Heart left ventricle (tissue), 16 donors: ENCODE data around the gene ZCWPW2. TPM values are rescaled to one million over a fixed set of nuclear protein-coding genes. Genes with fewer than 3 reads are reported as not detected.
A peak's percentile ranks its signal among the peaks of the same experiment; 100 is the strongest.

Source experiments
- ATAC-seq, 4 donors: fragments of 200-7000 bp; cut with Tn5 transposase; one replicate each; pipeline ENCODE4 v1.9.1; 2020 to 2022; ENCODE audit warnings: moderate library complexity in 4 of 4, mild to moderate bottlenecking in 3 of 4, moderate number of reproducible peaks in 1 of 4
- DNase-seq, 5 donors: peaks; one replicate each; pipeline ENCODE4 v3.0.0-alpha.2; 2020
- H3K27ac ChIP-seq, 12 donors: fragments of 200-600 bp; sonication (generic) in 4 of 12; one replicate each; pipeline versions ENCODE4 v1.5.0 to v1.8.0; 2016 to 2022; ENCODE audit warnings: mild to moderate bottlenecking in 2 of 12
- H3K27me3 ChIP-seq, 9 donors: fragments of 200-600 bp; sonication (generic) in 2 of 9; one replicate each; pipeline versions ENCODE4 v1.5.1 to v1.8.0; 2016 to 2022; ENCODE audit warnings: mild to moderate bottlenecking in 3 of 9
- H3K36me3 ChIP-seq, 9 donors: fragments of 200-600 bp; sonication (generic) in 2 of 9; one replicate each; pipeline versions ENCODE4 v1.5.0 to v1.8.0; 2018 to 2022; ENCODE audit warnings: mild to moderate bottlenecking in 2 of 9
- H3K4me1 ChIP-seq, 12 donors: fragments of 200-600 bp; sonication (generic) in 4 of 12; one replicate each; pipeline versions ENCODE4 v1.5.0 to v1.8.0; 2016 to 2022; ENCODE audit warnings: mild to moderate bottlenecking in 3 of 12
- H3K4me3 ChIP-seq, 12 donors: fragments of 200-600 bp; sonication (generic) in 4 of 12; one replicate each; pipeline versions ENCODE4 v1.5.0 to v1.8.0; 2017 to 2022; ENCODE audit warnings: mild to moderate bottlenecking in 9 of 12, moderate library complexity in 4 of 12
- H3K9me3 ChIP-seq, 12 donors: fragments of 200-600 bp; sonication (generic) in 4 of 12; one replicate each; pipeline versions ENCODE4 v1.5.0 to v1.8.0; 2016 to 2022; ENCODE audit warnings: mild to moderate bottlenecking in 1 of 12
- CTCF ChIP-seq, 12 donors: fragments of 200-600 bp; sonication (generic) in 4 of 12; IDR thresholded peaks; one replicate each; pipeline versions ENCODE4 v1.5.0 to v1.8.0; 2018 to 2022; ENCODE audit warnings: antibody characterized with exemption in 12 of 12, mild to moderate bottlenecking in 5 of 12
- POLR2A ChIP-seq, 2 donors: fragments of 450-650 bp; IDR thresholded peaks; one replicate each; pipeline ENCODE4 v1.6.1; 2017; ENCODE audit warnings: antibody characterized with exemption in 2 of 2, mild to moderate bottlenecking in 2 of 2, moderate library complexity in 2 of 2
- WGBS, 4 donors: extraction: QIAGEN DNeasy Blood & Tissue Kit in 2 of 4; methylation state at CpG; one replicate each; pipeline versions ENCODE4 v1.1.5 to v1.1.7; 2013 to 2018; 5-methylcytosine and 5-hydroxymethylcytosine counted together
- intact Hi-C, 10 donors: fragments of 100-400 bp; cut with DNase I; formaldehyde crosslinking; loops; one replicate each; pipeline versions ENCODE4 v1.11.1 to v1.14.2; 2022
- long read RNA-seq, 3 donors: library from polyadenylated mRNA; unstranded; transcript quantifications; one replicate each; pipeline ENCODE4 v2.0.0, GENCODE V29; 2020 to 2021
- polyA plus RNA-seq, 2 donors: library from polyadenylated mRNA; stranded (reverse); fragments of 200-250 nt; gene quantifications; one replicate each; pipeline ENCODE4 v1.2.3, GENCODE V29; 2013
- total RNA-seq, 9 donors: library from RNA; depleted of rRNA in 2 of 9; stranded (reverse); fragments of >200 nt in 2 of 9; fragmentation: NEBNext Ultra II Directional in 3 of 9; extraction: Animal tissue kit (Norgen Biotek cat#: 25700) in 3 of 9; gene quantifications; one replicate each; pipeline versions ENCODE4 v1.1.0 to v1.2.4, GENCODE V29; 2016 to 2023
- donor health status: ischemic (EF 13 %, LVEDD 7.1; RV severe dilation, severe dysfunction).
- donor health status: healthy with polysubstance abuse.
- donor health status: DM: no; HTN: yes; CAD: no.
- donor health status: DM: no; HTN: no; CAD: no.
- donor health status: ischemic (EF 25% LVEDD 6.9; RV normal size, moderate dysfunction).
- donor health status: ischemic (EF 25% LVEDD 5.7; RV mildly dilated, moderate dysfunction).
- donor health status: healthy.
- donor health status: DM: yes; HTN: yes; CAD: no.
- donor health status: ischemic (EF 35%, LVEDD 5.7; RV mildly dilated, moderate dysfunction).
- donor health status: nonischemic (EF 11% LVEDD 7.7; RV severe dilation, severe dysfunction).
- donor health status: DM: yes; HTN: yes; CAD: no.
- donor health status: PGD.
- donor health status: ischemic (EF 29% LVEDD 5.4; RV normal size, mild dysfunction).
- donor health status: nonischemic (EF 23%, LVEDD 6.1; RV moderate dilation, normal function).

ZCWPW2 gene
- total RNA-seq (1 to 10 TPM in 8 of 9 donors, under 1 TPM in 1; 0.94 to 4.9 (median 1.8) TPM), polyA plus RNA-seq (1 to 10 TPM in 1 of 2 donors, under 1 TPM in 1; 0.86 to 1.1 TPM)
- long read RNA-seq, donor 1, partial matches to known transcripts = 0 of 6 reads
- long read RNA-seq, donor 1, other reads (novel, unspliced or antisense) = 6 of 6 reads
- long read RNA-seq, donor 2, partial matches to known transcripts = 1 of 6 reads
- long read RNA-seq, donor 2, other reads (novel, unspliced or antisense) = 5 of 6 reads
- long read RNA-seq, donor 3, partial matches to known transcripts = 0 of 2 reads
- long read RNA-seq, donor 3, other reads (novel, unspliced or antisense) = 2 of 2 reads

DNA sequence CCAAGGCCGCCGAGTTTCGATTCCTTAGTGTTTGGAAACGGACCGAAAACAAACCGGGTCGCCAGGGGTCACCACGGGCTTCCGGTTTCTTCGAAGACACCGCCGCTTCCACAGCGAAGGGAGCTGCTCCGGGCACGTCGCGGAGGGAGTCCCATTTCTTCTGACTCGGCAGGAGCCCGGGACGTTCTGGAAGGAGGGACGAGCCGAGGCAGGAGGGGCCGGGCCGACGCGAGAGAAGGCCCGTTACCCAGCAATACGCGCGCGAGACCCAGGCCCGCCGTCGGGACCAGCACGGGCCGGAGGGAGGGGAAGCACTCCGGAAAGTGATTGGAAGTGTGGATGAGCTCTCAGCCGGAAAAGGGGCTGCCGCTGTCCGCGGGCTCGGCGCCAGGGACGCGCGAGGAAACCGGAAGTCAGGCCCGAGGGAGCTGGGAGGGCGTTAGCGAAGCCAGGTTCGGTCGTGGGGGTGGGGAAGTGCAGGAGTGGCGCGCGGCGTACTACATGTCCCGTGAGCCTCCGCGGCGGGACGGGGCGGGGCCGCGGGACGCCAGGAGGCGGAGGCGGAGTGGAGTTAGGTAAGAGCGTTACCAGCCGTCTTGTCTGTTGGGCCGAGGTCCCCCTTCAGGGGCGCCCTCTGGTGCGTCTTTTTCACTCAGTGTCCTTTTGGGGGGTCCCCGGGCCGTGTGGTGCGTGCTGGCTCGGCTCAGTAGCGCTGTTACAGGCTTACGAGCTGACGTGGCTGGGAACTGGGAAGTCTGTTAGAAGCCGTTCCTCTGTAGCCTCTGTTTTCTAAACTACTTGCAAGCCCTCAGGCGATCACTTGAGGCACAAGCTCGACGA is at the start of gene ZCWPW2, which contains the start of gene AZI2:
TSS of gene ZCWPW2 (plus strand) at position 93 of the 840 bp plus-strand sequence. CDS start 64,348 bp downstream, outside the sequence.
TSS of gene AZI2 (minus strand) at position 196 of the 840 bp plus-strand sequence. CDS start 8,207 bp downstream, outside the sequence.
- Histone ChIP-seq H3K27ac (peak within 1 kb of the TSS; percentile 97 to 100 (median 98)), H3K27me3 (no peaks in the 10 kb centered on the region), H3K9me3 (peaks cover 0 to 28% (median 7%) of the 10 kb centered on the region in 12 donors), H3K4me3 (peak within 1 kb of the TSS; percentile 59 to 89 (median 80)), H3K4me1 (peaks cover 0 to 62% (median 46%) of the 10 kb centered on the region in 12 donors), H3K36me3 (peaks cover 0 to 18% (median 4%) of the 10 kb centered on the region in 9 donors)
- ATAC-seq (peak; percentile 95 to 99 (median 98)), DNase-seq (peak; percentile 96 to 97 (median 97))
- peak in 5 of 12 donors; percentile 13 to 42 (median 32) for TF ChIP-seq CTCF (IDR thresholded peaks at IDR 0.05)
- TF ChIP-seq POLR2A (IDR thresholded peaks at IDR 0.05) = peak in 1 of 2 donors; percentile 79
- WGBS, 4 donors = 0 to 1% (median 0%) methylated on average over 60 to 83 of the region's 83 CpGs
- intact Hi-C loops = loop anchor here in 2 of 10 donors (5.0 to 10.0 kb wide), 2 partner anchors 104 to 107 kb away; partner anchors contain the start of gene CMC1 (in 2 of the 2)

- H3K9me3 ChIP-seq = no peaks in the 10 kb centered on the region
- no peak overlapping the region for H3K4me3 ChIP-seq
- no peak for DNase-seq
- peaks cover 0 to 4% (median 0%) of the 10 kb centered on the region in 9 donors for H3K36me3 ChIP-seq
- intact Hi-C loops = loop anchor here in 1 of 10 donors (10.0 kb wide), 1 partner anchor 585 kb away; no protein-coding TSS in a partner anchor
- H3K27me3 ChIP-seq = no peaks in the 10 kb centered on the region
- TF ChIP-seq POLR2A (IDR thresholded peaks at IDR 0.05) (no peak), CTCF (IDR thresholded peaks at IDR 0.05) (no peak)
- WGBS, 4 donors = 61 to 68% (median 65%) methylated on average over 1 of the region's 1 CpG
- no peak for ATAC-seq
- H3K27ac ChIP-seq = no peak overlapping the region
- H3K4me1 ChIP-seq = peaks cover 0 to 17% (median 0%) of the 10 kb centered on the region in 12 donors
Measured at GRCh38 chr3:28299705-28300104, 48.8 kb upstream of the ZCWPW2 start.

DNA sequence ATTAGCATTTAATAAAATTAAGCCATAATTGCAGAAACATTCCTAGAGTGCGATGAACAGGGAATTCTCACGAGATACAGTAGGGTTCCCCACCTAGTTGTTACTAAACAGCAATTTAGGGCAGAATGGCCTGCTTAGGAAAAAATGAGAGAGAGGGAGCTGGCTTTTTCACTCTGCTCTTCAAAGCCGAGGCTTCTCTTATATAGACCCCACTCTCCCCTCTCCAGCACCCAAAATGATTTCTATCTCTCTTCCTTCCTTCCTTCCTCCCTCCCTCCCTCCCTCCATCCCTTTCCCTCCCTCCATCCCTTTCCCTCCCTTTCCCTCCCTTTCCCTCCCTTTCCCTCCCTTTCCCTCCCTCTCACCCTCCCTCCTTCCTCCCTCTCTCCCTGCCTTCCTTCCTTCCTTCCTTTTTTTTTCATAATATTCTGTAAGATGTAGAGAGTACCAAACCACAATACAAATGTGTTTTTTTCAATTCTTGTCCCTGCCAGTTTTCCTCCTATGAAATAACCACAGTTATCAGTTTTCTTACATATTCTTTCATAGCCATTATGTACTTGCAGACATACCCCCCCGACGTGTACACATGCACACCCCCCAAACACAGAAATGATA is 48.1 kb upstream of the ZCWPW2 start:
- Histone ChIP-seq H3K4me1 (peaks cover 0 to 10% (median 0%) of the 10 kb centered on the region in 12 donors), H3K9me3 (no peaks in the 10 kb centered on the region), H3K4me3 (no peak overlapping the region), H3K27me3 (no peaks in the 10 kb centered on the region), H3K27ac (no peak overlapping the region), H3K36me3 (peaks cover 0 to 4% (median 0%) of the 10 kb centered on the region in 9 donors)
- no peak for DNase-seq
- no peak for ATAC-seq
- 84 to 87% (median 86%) methylated on average over 5 of the region's 5 CpGs for WGBS, 4 donors
- intact Hi-C loops = no loop called here
- TF ChIP-seq CTCF (IDR thresholded peaks at IDR 0.05) (no peak), POLR2A (IDR thresholded peaks at IDR 0.05) (no peak)
